Erythroblast (primary cell): Measurements from ENCODE around the gene LHFPL6.

Experiments used
- GATA1 ChIP-seq: IDR thresholded peaks from 2 replicates; pipeline ENCODE4 v1.6.1; 2011; ENCODE audit warnings: low read depth, mild to moderate bottlenecking, control low read depth, low read length, moderate library complexity
- POLR2A ChIP-seq: IDR thresholded peaks from 2 replicates; pipeline ENCODE4 v1.6.1; 2011; ENCODE audit warnings: mild to moderate bottlenecking, low read length

DNA sequence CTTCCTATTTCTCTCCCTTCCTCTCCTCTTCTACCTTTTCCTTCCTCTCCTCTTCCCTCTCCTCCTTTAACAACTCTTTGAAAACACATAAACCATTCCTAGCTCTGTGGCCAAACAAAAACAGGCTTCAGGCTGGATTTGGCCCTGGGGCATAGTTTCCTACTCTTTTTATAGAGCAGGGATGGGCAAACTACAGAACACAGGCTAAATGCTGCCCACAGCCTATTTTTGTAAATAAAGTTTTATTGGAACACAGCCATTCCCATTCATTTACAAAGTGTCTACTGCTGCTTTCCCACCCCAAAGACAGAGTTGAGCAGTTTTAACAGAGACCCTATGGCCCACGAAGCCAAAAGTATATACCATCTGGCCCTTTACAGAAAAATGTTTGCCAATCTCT, 35.4 kb downstream of the LHFPL6 start:
- TF ChIP-seq POLR2A (no peak), GATA1 (no peak)
